Endothelial cell (in vitro differentiated cells): ENCODE measurements around the gene ARHGAP9. TPM values are rescaled to one million over a fixed set of nuclear protein-coding genes. Genes with fewer than 3 reads are reported as not detected.
"Not testable (repeated sequence)": the region's sequence is repeated elsewhere in the genome, so short reads cannot be mapped to it uniquely, and the experiment has no call there.

Source experiments
- DNase-seq: peaks from one replicate; pipeline ENCODE4 v3.0.0; 2021; ENCODE audit warnings: low spot score
- H3K27ac Mint-ChIP-seq: one replicate; pipeline ENCODE4 v1.8.0; 2021; ENCODE audit warnings: mixed read lengths, inconsistent platforms; ENCODE audit not compliant: unreplicated experiment
- H3K27me3 Mint-ChIP-seq: one replicate; pipeline ENCODE4 v1.8.0; 2021; ENCODE audit warnings: mild to moderate bottlenecking, moderate library complexity, mixed read lengths, inconsistent platforms; ENCODE audit not compliant: unreplicated experiment
- H3K36me3 Mint-ChIP-seq: one replicate; pipeline ENCODE4 v1.8.0; 2021; ENCODE audit warnings: mild to moderate bottlenecking, low read depth, mixed read lengths, inconsistent platforms; ENCODE audit not compliant: unreplicated experiment
- H3K4me1 Mint-ChIP-seq: one replicate; pipeline ENCODE4 v1.8.0; 2021; ENCODE audit warnings: mild to moderate bottlenecking, mixed read lengths, inconsistent platforms; ENCODE audit not compliant: unreplicated experiment
- H3K4me3 Mint-ChIP-seq: one replicate; pipeline ENCODE4 v1.8.0; 2021; ENCODE audit warnings: mild to moderate bottlenecking, mixed read lengths, inconsistent platforms; ENCODE audit not compliant: unreplicated experiment
- H3K9me3 Mint-ChIP-seq: one replicate; pipeline ENCODE4 v1.8.0; 2021; ENCODE audit warnings: mixed read lengths, inconsistent platforms; ENCODE audit not compliant: unreplicated experiment
- CTCF ChIP-seq: fragments of 200-600 bp; sonication (generic); IDR thresholded peaks from one replicate; pipeline ENCODE4 v1.5.0; 2021; ENCODE audit warnings: antibody characterized with exemption; ENCODE audit not compliant: unreplicated experiment
- total RNA-seq: library from RNA; stranded (reverse); fragmentation: NEBNext Ultra II Directional; extraction: Animal tissue kit (Norgen Biotek cat#: 25700); gene quantifications from one replicate; pipeline ENCODE4 v1.2.1, GENCODE V29; 2021; ENCODE audit not compliant: unreplicated experiment

Gene ARHGAP9
- total RNA-seq, 1 donor from 2014 or later: 65.4 TPM

- Mint-ChIP-seq H3K4me3 (no peak overlapping the region), H3K4me1 (no peaks in the 10 kb centered on the region), H3K27me3 (peaks cover 2% of the 10 kb centered on the region), H3K36me3 (peaks cover 7% of the 10 kb centered on the region), H3K27ac (no peak overlapping the region), H3K9me3 (no peaks in the 10 kb centered on the region)
- TF ChIP-seq CTCF: no peak
- no peak for DNase-seq
Measured at GRCh38 chr12:57446292-57446960, 33.2 kb downstream of the ARHGAP9 start.

- Mint-ChIP-seq H3K9me3 (no peaks in the 10 kb centered on the region), H3K27me3 (peaks cover 2% of the 10 kb centered on the region), H3K36me3 (no peaks in the 10 kb centered on the region), H3K4me1 (peaks cover 4% of the 10 kb centered on the region), H3K4me3 (no peak overlapping the region), H3K27ac (no peak overlapping the region)
- no peak for TF ChIP-seq CTCF
- DNase-seq: no peak
Measured at GRCh38 chr12:57444744-57445143, 34.9 kb downstream of the ARHGAP9 start.

- H3K36me3 Mint-ChIP-seq, DNase-seq, H3K27ac Mint-ChIP-seq, H3K9me3 Mint-ChIP-seq, H3K4me1 Mint-ChIP-seq, H3K4me3 Mint-ChIP-seq, H3K27me3 Mint-ChIP-seq: not testable (repeated sequence)
Measured at GRCh38 chr12:57444337-57444736, 35.3 kb downstream of the ARHGAP9 start.

- TF ChIP-seq CTCF: no peak
- H3K9me3 Mint-ChIP-seq: no peaks in the 10 kb centered on the region
- peaks cover 4% of the 10 kb centered on the region for H3K4me1 Mint-ChIP-seq
- H3K36me3 Mint-ChIP-seq: no peaks in the 10 kb centered on the region
- DNase-seq: no peak
- no peak overlapping the region for H3K4me3 Mint-ChIP-seq
- H3K27me3 Mint-ChIP-seq: peaks cover 2% of the 10 kb centered on the region
- H3K27ac Mint-ChIP-seq: no peak overlapping the region
Measured at GRCh38 chr12:57441846-57442427, 37.7 kb downstream of the ARHGAP9 start.

GRCh38 chr12:57441393-57441792, 38.3 kb downstream of the ARHGAP9 start:
- not testable (repeated sequence) for H3K4me3 Mint-ChIP-seq, DNase-seq, H3K4me1 Mint-ChIP-seq, H3K9me3 Mint-ChIP-seq, H3K27ac Mint-ChIP-seq, H3K27me3 Mint-ChIP-seq, H3K36me3 Mint-ChIP-seq

GRCh38 chr12:57439762-57440266, 39.9 kb downstream of the ARHGAP9 start:
- no peaks in the 10 kb centered on the region for H3K36me3 Mint-ChIP-seq
- H3K4me1 Mint-ChIP-seq: peaks cover 4% of the 10 kb centered on the region
- H3K27me3 Mint-ChIP-seq: peaks cover 2% of the 10 kb centered on the region
- no peaks in the 10 kb centered on the region for H3K9me3 Mint-ChIP-seq
- TF ChIP-seq CTCF: no peak
- H3K4me3 Mint-ChIP-seq: no peak overlapping the region
- no peak for DNase-seq
- H3K27ac Mint-ChIP-seq: no peak overlapping the region
